ENCODE results near the gene PSMC3IP. TPM values are rescaled to one million over a fixed set of nuclear protein-coding genes. Genes with fewer than 3 reads are reported as not detected.
"Not testable (repeated sequence)": the region's sequence is repeated elsewhere in the genome, so short reads cannot be mapped to it uniquely, and the experiment has no call there.

PSMC3IP gene, protein sequence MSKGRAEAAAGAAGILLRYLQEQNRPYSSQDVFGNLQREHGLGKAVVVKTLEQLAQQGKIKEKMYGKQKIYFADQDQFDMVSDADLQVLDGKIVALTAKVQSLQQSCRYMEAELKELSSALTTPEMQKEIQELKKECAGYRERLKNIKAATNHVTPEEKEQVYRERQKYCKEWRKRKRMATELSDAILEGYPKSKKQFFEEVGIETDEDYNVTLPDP
- total RNA-seq = 17.3 and 18.0 TPM in 2 replicates

DNA sequence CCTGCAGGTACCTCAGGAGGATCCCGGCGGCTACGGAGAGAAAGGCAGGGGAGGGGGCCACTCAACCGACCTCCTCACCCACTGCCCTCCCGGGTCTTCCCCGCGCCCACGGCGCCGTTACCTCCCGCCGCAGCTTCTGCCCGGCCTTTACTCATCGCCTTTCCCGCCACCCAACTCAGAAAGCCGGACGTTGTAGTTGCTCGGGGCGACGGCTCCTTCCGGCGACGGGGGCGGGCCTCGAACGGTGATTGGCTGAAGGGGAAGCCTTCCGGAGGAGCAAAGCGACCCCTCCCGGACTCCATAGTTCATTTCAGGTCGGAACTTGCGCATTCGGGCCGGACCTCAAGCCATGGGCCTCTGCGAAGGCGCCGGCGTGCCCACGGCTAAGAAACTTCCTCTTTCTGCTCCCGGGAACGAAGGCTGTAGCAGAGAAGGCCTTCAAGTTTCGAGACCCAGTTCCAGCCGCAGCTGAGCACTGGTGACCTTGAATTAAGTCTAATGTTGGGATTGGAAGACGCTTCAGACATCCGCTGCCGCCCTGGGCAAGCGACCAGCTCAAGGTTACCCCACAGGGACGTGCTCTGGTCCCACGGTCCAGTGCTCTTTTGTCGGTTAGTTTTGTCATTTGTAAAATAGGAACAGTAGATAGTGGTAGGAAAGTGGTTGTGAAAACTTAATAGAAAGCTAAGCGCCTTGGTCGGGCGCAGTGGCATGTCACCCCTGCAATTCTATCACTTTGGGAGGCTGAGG is at the start of gene PSMC3IP:
Gene PSMC3IP (minus strand): TSS at position 198 of the 750 bp plus-strand sequence. CDS start 43 bp downstream, at position 155.
- intact Hi-C loops (cut with micrococcal nuclease) = loop anchor here (1.0 to 10.0 kb wide), 11 partner anchors 10 to 787 kb away; partner anchors contain the start of genes COASY, EZH1, MLX and NAGLU

DNA sequence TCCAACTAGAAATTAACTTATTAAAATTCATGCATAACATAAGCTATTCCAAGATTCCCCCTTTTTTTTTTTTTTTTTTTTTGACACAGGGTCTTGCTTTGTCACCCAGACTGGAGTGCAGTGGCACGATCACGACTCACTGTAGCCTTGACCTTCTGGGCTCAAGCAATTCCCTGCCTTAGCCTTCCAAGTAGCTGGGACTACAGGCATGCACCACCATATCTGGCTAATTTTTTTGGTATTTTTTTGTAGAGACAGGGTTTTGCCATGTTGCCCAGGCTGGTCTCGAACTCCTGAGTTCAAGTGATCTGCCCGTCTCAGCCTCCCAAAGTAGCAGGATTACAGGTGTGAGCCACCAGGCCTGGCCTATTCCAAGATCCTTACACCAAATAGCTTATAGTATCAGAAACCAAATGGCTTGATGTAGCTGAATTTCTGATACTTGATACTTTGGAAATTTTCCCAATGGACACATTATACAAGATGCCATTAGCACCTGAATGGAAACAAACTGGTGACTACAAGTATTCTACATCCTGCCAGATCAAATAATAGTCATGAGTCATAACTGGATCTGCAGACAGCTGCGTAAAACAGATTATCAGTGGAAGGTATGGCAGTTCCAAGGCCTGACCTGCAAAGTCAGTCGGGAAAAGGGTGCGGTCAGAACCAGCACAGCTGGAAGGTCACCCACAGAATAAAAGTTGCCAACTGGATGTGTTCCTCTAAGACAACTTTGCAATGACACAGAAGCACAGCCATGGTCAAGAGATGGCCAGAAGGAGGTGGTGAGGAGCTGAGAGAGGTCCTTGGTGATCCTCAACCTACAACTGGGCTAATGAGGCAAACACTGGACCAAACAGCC is 46.4 kb upstream of the PSMC3IP start:
- intact Hi-C loops (cut with micrococcal nuclease) = no loop called here

- intact Hi-C loops (cut with micrococcal nuclease) = no loop called here
Measured at GRCh38 chr17:42623271-42623670, 45.7 kb upstream of the PSMC3IP start.

DNA sequence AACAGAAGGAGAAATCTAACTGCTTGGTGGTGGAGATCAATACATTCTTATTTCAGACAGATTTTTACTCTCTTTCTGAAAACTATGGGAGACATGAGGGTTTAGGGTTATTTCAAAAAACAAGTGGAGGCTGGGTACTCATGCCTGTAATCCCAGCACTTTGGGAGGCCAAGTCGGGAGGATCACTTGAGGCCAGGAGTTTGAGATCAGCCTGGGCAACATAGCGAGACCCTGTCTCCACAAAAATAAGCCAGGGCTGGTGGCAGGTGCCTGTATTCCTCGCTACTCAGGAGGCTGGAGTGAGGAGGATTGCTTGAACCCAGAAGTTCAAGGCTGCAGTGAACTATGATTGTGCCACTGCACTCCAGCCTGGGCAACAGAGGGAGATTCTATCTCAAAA is 44.5 kb upstream of the PSMC3IP start:
- intact Hi-C loops (cut with micrococcal nuclease) = not testable (repeated sequence)

DNA sequence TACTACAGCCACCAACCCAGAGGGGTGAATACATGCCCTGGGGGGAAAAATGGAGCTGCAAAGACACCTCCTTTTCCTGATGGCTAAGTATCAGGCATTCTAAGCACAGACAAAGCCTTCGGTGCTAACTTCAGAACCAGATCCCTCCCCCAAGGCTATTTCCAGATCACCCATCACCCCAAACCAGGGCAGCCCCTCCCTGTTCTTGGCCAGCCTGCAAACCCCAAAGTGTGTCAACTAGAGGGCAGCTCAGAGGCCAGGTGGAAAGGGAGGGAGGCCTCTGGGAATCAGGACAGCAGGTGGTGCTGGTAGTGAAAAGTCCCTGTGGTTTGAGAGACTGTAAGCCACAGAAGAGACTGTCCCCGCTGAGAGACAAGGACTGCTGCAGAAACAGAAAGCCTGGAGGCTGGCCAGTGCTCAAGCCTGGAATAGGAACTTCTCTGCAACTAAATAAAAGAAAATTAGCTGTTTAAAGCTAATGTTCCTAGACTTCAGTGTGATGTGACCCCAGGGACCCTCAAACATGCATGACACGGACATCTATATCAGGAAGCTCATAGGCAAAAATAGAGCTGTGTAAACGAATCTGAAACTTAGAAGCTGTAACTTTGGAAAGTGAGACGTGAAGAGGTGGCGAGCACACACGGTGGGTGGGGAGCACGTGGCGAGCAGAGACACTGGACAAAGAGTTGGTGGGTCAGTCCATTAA is 41.1 kb upstream of the PSMC3IP start:
- intact Hi-C loops (cut with micrococcal nuclease) = no loop called here

GRCh38 chr17:42617956-42618431 is 40.5 kb upstream of the PSMC3IP start:
- intact Hi-C loops (cut with micrococcal nuclease) = no loop called here

DNA sequence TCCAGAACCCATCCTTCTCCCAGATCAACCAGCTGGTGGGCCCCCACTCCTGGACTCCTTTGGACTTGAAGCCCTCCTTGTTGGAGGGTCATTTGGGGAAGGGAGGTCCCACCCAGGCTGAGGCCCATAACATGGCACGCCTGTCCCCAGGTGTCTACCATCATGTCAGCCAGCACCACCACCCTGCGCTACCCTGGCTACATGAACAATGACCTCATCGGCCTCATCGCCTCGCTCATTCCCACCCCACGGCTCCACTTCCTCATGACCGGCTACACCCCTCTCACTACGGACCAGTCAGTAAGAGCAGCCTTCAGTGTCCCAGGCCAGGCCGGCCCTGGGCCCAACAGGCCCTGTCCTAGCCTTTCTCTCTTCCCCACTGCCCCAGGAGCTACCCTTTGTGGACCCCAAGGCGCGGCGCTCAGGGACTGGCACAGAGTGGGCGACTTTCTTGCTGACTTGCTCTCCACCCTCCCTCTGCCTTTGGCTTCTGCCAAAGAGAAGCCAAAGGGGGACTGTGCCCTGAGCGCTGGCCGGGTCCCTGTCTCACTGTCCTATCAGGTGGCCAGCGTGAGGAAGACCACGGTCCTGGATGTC is 36.3 kb upstream of the PSMC3IP start:
- intact Hi-C loops (cut with micrococcal nuclease) = no loop called here

DNA sequence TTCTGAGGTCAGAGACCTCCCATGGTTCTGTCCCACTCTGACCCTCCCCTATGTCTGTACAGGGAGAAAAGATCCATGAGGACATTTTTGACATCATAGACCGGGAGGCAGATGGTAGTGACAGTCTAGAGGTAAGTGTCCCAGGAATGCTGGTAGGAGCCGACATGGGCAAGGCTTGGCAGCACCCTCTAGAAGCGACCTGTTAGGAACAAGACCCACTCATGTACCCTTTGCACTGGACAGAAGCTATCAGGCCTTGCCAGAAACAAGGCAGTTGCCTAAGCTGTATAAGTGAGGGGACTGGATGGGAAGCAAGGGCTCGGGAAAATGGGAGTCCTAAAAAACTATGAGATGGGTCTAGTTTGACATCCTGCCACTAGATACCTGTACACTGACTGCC is 34.5 kb upstream of the PSMC3IP start:
- intact Hi-C loops (cut with micrococcal nuclease) = no loop called here

DNA sequence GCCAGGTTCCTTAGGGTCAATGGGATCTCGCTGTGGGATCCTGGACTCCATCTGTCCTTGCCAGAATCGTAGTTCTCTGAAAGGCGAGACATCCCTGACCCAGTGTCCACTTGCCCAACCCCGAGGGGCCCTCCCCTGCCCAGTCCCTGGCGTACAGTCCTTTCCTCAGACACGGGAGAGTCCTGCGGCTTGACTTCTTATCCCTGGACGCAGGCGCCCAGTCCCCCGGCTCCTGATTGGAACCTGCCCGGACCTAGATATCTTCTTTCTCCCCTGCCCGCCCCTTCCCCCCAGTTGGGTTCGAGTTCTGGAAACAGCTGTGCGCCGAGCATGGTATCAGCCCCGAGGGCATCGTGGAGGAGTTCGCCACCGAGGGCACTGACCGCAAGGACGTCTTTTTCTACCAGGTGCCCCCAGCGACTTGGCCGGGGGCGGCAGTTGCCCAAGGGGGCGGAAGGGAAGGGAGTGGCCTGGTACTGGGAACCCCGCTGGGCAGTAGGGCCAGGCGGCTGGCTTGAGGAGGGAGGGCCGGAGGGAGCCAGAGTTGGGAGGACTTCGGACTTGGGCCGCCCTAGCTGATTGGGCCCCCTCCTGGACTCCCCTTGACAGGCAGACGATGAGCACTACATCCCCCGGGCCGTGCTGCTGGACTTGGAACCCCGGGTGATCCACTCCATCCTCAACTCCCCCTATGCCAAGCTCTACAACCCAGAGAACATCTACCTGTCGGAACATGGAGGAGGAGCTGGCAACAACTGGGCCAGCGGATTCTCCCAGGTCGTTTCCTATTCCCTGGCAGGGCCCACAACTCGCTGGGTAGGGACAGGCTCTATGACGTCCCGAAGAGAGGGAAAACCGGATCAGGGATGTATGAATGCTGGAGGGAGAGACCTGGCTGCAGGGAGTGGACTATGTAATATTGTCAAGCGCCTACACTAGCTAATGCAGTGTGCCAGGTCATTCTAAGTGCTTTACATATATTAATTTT is 32.6 kb upstream of the PSMC3IP start:
- intact Hi-C loops (cut with micrococcal nuclease) = loop anchor here (1.0 to 5.0 kb wide), 12 partner anchors 33 to 562 kb away; partner anchors contain the start of genes BECN1, COASY, EZH1 and MLX

GRCh38 chr17:42609182-42609813 is 31.8 kb upstream of the PSMC3IP start, which contains the start of the genes RETREG3 and TUBG1:
Gene RETREG3 (minus strand): TSS chr17:42609374. CDS start chr17:42609324, 50 bp downstream.
Gene TUBG1 (plus strand): TSS chr17:42609683. CDS start chr17:42609738, 55 bp downstream.
- intact Hi-C loops (cut with micrococcal nuclease) = loop anchor here (1.0 to 5.0 kb wide), 12 partner anchors 32 to 563 kb away; partner anchors contain the start of genes BECN1, COASY, EZH1 and MLX

DNA sequence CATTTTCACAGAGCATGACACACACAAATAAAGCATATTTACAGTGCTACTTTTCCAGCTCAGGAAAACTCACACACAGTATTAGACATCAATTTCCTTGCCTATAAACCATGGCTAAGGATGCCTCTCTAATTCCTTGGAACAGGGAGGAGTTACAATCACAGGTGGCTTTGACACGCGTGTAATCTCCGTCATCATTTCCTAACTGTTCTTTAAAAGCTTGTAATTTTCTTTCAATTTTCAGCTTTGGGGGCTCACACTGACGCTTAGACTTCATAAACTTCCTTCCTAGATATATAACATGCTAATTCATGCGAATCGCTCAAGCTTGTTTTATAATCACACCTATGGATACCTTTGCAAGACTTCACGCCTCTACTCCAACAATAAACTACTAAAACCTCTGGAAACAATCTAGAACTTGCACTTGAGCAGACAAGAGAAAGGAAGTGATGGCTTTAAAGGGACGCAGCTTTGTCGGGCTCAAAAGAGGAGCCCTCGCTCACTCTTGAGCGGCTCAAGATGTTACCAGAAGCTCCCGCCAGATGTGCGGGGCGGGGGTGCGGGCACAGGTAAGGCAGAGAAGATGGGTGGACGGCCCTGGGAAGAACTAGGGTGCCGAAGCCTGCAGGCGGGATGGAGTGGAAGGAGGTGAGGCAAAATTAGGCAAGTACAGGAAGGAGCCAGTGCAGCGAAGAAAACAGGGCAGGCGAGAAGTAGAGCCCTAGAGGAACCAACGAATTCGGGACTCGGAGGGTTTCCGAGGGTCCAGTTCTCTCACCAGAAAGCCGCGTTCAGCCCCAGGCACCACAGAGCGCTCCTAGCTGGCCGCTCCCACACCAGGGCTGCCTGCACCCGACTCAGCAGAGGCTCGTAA is 31.0 kb upstream of the PSMC3IP start:
- intact Hi-C loops (cut with micrococcal nuclease) = loop anchor here (1.0 to 5.0 kb wide), 12 partner anchors 31 to 564 kb away; partner anchors contain the start of genes BECN1, COASY, EZH1 and MLX

DNA sequence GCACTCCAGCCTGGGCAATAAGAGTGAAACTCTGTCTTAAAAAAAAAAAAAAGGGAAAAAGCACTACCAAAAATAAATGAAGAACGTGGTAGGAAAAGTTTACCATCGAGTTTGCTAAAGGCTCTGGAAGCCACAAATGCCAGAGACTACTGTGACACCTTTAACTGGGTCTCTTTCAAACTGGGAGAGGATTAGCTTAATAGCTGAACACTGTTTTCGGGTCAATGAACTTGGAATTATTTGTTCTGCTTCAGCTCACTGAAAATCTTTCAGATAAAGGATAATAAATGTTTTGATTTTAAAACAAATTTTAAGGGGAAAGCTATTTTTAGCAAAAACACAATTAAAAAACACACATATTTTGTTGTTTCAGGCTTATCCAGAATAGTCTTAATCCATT is 30.2 kb upstream of the PSMC3IP start:
- intact Hi-C loops (cut with micrococcal nuclease) = loop anchor here (2.0 to 5.0 kb wide), 6 partner anchors 51 to 565 kb away; partner anchors contain the start of genes BECN1, NAGLU, NBR1 and RPL27

DNA sequence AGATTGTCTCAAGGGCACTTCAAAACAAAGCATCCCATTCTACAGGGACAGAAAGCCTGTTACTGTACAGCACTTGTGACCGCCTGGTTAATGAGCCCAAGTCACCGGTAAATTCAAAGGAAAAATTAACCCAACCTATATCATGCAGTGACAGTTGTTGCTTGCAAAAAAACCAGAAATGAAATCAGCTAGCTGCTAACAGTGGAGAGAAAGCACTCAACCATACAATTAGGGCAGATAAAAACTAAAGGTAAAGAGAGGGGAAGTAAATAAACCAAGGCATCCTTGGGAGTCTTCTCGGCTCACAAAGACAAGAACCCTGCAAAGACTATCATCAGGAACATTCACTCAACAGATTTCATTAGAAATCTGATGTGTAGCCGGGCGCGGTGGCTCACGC is 25.8 kb upstream of the PSMC3IP start:
- intact Hi-C loops (cut with micrococcal nuclease) = no loop called here

- intact Hi-C loops (cut with micrococcal nuclease) = no loop called here
Measured at GRCh38 chr17:42598905-42599304, 21.4 kb upstream of the PSMC3IP start.

- intact Hi-C loops (cut with micrococcal nuclease) = no loop called here
Measured at GRCh38 chr17:42596386-42596785, 18.9 kb upstream of the PSMC3IP start.

DNA sequence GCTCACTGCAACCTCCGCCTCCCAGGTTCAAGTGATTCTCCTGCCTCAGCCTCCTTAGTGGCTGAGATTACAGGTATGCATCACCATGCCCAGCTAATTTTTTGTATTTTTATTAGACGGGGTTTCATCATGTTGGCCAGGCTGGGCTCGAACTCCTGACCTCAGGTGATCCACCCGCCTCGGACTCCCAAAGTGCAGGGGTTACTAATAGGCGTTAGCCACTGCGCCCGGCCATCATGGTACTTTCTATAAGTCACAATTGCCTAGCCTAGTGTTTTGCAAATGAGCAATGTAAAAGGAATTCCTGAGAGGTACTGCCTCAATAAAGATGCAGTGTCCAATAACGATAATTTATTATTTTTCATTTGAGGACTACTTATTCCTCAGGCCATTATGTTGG is 13.9 kb upstream of the PSMC3IP start:
- intact Hi-C loops (cut with micrococcal nuclease) = no loop called here

DNA sequence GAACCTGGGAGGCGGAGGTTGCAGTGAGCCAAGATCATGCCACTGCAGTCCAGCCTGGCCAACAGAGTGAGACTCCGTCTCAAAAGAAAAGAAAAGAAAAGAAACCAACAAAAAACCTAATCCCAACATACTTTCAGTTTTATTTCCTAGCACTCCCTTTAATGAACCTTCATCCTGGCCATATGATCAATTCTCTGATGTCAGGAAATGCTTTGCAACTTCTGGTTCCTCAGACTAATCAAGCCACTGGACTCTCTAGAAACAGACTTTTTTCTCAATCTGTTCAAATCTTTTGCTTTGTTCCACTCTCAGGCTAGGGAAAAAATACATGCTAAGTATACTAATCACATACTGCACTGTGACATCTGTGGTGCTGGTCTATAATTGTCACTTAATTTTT is 13.4 kb upstream of the PSMC3IP start:
- intact Hi-C loops (cut with micrococcal nuclease) = no loop called here

Data from T-helper 1 cell treated with Interleukin-12 subunit alpha and Interleukin-12 subunit beta and Interleukin-4 antibody, amounts not matched to agents 30 ng/mL and 1 ng/mL, for 36 hours (primary cell).